ENCODE results near the gene DOC2B. TPM values are rescaled to one million over a fixed set of nuclear protein-coding genes. Genes with fewer than 3 reads are reported as not detected.
A peak's percentile ranks its signal among the peaks of the same experiment; 100 is the strongest.

Gene DOC2B
- total RNA-seq, 1 donor from 2014 or later: 37.9 TPM

DNA sequence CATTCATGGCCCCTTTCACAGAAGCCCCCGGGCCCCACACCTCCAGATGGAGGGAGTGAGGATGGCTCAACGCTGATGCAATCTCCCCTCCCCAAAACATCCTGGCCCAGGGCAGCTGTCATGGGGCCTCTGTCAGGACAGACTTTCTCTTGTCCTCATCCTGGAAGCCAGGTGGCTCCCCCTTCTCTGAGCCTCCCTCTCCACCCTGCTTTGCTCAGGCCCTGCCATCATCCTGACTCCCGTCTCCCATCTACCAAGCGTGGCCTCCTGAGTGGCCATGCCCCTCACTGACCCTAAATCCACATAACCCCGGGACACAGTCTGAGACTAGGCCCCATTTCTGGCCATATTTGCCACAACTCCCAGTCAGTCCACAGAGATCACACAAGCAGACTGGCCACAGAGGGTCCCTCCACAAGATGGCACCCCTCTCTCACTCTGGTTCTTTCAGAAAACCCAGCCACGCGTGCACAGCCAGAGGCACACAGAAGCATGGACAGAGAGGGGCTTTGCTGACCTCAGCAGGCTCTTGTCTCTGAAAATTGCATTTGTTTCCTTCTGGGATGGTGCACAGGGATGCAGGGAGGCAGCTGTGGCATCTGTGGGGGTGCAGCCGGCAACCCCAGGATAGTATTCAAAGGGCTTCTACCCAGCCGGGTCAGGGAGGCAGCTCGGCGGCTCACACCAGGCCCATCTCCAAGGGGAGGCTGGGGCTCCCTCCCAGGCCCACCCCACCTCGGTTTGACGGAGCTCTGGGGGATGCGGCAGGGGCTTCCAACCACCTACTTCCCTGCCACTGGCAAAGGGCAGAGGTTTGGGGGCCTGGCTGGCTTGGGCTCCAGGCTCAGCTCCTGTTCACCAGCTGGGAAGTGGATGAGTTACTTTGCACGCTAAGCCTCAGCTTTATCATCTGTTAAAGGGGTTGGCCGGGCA lies 16.9 kb downstream of the DOC2B start:
- peak; percentile 74 to 86 for DNase-seq (ENCODE audit: low read depth in 2 of 2)

DNA sequence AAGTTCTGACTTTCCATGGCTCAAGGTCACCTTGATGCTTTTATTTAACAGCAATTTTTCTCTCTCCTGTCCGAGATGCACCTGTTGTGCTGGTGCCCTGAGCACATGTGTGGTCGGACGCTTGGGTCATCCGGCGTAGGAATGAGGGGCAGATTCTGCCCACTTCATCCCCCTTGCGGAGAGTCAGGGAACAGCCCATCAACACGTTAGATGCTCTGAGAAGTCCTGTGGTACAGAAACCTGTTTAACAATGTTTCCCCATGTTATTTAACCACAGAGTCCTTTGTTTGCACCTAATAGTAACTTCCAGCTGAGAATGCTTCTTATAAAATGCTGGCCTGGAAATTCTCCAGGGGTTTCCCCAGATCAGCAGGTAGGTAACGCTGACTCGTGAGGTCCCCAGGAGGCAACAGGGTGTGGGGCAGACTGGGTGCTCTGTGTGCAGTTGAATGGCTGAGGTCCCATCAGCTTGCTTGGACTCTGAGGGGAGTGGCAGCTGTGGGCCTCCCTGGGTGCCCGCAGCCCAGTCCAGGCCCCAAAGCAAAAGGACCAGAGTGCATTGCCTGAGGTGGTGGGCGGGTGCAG lies 17.8 kb downstream of the DOC2B start:
- DNase-seq (ENCODE audit: low read depth in 2 of 2): no peak

DNA sequence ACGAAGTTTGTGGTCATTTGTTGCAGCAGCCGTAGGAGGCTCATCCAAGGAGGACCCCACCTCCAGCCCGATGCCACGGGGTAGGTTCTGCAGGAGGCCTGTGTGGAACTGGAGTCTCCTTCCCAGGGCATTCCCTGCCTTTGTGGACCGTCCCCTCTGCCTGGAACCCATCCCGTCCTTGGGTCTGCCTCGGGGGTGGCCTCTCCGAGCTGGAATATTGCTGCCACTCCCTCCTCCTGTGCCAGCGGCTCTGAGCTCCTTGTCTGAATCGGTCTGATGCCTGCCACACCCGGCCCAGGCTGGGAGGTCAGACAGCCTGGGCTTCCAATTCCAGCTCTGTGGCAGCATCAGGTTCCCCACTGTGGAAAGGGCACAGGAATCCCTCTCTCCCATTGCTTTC lies 18.8 kb downstream of the DOC2B start:
- no peak for DNase-seq (ENCODE audit: low read depth in 2 of 2)

DNA sequence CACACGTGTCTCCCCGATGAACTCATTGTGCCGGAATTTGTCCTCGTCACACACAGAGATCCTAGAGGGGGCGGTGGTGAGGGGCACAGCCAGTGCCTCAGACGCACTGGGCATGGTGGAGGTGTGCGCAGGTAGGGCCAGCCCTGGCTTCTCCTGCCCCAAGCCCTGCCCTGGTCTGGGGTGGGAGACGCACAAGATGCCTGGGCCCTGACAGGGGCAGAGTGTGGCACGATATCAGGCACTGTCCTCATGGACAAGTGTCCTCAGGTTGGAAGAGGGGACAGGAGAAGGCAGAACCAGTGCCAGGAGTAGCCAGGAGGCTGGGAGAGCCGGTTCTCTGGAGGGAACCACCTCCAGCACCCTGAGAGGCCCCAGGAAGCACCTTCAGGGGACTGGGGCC lies 20.0 kb downstream of the DOC2B start:
- DNase-seq (ENCODE audit: low read depth in 2 of 2): no peak

DNA sequence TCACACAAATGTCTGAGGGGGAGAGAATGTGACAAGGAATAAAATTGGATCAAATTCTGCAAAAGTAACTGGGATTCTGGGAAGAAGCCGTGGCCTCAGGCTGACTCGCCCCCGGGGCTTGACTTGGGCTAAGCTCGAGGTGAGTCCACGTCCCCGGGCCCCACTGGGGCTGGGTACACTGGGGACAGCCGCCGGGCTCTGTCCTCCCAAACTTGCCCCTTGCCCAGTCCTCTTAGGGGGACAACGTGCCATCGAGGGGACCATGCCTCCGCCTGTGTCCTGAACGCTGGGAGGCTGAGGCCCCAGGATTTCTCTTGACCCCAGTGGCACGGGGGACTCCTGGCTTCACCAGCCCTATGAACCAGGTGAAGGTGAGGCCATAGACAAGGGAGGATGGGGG lies 21.1 kb downstream of the DOC2B start:
- no peak for DNase-seq (ENCODE audit: low read depth in 2 of 2)

DNA sequence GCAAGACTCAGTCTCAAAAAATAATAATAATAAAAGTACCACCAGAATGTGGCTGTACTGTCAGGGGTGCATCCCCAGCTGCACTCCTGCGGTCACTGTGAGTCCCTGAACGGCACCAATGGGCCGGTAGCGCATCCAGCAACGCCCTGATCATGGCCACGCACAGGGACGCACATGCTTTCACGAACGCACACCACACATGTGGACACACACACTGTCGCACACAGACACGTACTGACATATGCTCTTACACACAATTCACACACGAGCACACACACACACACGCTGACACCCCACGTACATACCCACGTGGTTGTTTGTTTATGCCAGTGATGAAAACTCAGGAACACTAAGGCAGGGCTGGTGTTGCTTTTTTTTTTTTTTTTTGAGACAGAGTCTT lies 21.8 kb downstream of the DOC2B start:
- no peak for DNase-seq (ENCODE audit: low read depth in 2 of 2)

DNA sequence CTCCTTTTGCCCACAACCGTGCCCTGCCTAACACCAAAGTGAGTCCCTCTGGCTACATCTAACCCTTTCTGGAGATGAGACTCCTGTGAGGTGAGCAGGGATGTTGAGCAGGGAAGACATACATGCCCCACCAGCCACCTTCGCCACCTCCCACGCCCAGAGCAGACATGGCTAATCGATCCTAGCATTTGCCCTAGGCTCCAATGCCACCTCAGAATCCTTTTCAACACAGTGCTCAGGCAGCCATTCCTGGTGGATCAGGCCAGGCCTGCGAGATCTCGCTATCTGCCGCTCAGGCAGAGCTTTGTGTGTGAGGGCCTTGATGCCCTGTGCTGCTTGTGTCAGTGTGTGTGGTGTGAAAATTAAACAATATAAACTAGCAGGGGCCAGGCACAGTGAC lies 23.1 kb downstream of the DOC2B start:
- DNase-seq (ENCODE audit: low read depth in 2 of 2): no peak

DNA sequence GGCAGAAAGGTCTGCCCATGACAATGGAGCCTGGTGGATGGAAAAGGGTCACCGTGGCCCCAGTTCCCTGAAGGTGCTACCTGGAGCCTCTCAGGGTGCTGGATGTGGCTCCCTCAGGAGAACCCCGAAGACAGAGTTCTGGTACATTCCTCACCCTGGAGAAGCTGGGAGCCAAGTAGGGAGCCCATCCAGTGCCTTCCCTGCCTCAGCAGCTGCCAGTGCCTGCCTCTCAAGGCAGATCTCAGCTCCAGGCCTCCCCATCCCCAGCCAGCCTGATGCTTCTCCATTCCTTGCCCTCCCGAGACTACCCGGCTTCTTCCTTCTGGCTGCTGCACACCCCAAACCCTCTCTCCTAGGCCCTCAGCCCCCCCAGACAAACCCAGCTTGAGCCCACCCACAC lies 23.5 kb downstream of the DOC2B start:
- no peak for DNase-seq (ENCODE audit: low read depth in 2 of 2)

DNA sequence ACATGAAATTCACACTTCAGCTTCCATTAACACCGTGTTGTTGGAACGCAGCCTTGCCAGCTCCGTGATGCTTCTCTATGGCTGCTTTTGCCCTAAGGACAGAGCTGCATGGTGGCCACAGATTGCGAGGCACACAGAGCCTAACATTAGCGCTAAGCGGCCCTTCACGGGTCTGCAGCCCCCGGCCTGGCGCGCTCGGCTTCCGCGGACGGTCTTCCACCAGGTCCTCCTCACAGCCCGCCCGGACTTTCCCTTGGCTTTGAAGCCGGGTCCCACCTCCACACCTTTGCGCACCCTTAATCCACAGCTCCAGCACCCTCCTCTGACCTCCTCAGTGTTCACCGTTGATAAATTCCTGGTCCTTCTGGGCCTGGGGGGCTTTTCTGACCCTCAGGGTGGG lies 24.5 kb downstream of the DOC2B start:
- no peak for DNase-seq (ENCODE audit: low read depth in 2 of 2)

DNA sequence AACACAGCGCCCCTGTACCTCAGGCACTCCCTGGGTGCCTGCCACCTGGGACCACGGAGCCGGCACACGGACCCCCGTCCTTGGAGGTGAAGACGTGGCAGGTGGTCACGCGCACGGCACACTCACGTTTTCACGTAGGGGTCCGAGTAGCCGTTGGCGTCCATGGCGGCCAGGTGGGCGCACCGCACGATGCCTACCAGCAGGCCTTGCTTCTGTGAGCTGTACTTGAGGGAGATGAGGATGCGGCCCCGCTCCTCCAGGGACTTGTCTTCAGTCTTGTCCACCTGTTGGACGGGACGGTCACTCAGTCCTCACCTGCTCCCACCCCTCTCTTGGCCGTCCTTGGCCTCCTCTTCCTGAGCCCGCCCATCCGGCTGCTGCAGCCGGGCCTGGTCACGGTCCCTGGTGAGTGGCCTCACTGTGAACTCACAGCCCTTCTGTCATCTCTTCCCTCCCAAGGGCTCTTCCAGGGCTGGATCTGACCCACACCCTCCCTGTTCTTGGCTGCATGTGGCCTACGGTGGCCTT lies 25.3 kb downstream of the DOC2B start:
- no peak for DNase-seq (ENCODE audit: low read depth in 2 of 2)

DNA sequence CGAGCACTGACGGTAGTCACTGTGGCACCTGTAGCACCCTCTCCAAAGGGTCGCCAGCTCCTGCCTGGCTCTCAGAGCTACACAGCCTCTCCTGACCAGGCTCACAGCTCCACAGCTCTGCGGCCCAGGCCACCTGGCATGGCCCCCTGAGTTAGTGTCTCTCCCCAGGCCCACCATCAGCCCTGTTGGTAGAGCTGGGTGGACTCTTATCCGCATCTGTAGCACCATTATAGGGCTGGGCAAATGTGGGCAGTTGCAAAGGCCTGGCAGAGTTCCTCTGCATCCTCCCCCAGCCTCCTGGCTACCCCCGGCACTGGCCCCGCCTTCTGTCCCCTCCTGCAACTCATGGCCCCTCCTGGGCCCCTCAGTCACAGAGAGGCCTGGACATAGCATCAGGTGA lies 25.9 kb downstream of the DOC2B start:
- DNase-seq (ENCODE audit: low read depth in 2 of 2): no peak

DNA sequence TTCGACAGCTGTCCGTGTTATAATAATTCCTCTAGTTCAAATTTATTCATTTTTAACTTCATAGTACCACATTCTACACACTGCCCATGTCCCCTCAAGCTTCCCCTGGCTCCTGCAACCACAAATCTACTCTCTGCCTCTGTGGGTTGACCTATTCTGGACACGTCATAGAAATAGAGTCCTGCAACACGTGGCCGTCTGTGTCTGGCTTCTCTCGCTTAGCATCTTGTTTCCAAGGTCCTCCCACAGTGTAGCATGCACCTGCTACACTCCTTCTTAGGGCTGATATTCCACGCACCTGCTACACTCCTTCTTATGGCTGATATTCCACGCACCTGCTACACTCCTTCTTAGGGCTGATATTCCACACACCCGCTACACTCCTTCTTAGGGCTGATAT lies 27.6 kb downstream of the DOC2B start:
- DNase-seq (ENCODE audit: low read depth in 2 of 2): no peak

DNA sequence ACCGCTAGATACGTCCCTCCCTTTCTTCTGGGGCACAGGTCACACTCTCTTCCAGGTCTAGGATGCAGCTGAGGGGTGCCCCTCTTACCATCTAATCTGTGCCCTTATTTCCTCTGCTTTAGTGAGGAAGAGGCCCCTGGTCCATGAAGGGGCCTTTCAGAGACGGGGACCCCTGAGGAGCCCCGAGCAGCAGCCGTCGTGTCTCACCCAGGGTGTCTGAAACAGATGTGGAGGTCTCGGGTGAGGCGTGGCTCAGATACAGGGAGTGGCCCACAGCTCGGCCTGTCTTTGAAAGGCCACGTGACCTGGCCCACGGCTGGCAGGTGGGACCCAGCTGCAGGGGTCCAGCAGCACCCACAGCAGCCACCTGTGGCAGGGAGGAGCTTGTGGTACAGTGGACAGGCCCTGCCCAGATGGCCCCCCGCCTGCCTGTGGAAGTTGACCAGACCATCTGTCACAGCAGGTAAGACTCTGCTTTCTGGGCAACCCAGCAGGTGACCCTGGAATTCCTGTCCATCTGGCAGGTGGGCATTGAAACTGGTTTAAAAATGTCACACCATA lies 28.5 kb downstream of the DOC2B start:
- no peak for DNase-seq (ENCODE audit: low read depth in 2 of 2)

DNA sequence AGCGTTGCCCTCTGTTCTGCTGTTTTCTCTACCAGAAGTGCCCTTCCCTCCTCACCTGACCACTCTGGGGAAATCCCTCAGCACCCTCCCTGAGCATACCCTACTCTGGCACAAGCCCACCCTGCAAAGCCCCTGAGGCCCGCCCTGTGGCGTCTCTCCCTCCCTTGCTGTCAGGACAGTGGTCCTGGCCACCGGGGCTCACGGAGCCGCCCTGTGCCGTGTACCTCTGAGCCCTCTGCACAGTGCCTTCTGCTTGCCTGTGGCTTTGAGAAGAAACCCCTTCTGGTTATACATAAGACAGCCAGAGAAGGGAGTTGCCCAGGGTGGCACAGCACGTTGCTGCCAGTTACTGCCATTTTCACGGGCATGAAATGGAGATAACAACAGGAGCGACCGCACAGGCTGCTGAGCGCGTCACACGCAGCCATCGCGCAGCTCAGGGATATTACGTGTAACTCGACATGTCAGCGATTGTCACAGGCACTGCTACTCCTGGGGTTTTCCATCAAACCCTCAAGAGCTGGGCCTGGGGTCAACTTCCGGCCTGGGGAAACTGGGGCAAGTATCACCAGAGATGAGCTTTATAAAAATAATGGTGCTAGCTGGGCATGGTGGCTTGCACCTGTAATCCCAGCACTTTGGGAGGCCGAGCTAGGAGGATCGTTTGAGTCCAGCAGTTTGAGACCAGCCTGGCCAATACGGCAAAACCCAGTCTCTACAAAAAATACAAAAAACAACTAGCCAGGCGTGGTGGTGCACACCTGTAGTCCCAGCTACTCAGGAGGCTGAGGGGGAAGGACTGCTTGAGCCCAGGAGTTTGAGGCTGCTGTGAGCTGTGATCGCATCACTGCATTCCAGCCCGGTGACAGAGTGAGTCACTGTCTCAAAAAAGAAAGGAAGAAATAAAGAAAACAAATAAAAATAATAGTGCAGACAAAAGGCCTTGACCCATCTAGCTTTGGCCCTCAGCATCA lies 29.3 kb downstream of the DOC2B start:
- DNase-seq (ENCODE audit: low read depth in 2 of 2): no peak

DNA sequence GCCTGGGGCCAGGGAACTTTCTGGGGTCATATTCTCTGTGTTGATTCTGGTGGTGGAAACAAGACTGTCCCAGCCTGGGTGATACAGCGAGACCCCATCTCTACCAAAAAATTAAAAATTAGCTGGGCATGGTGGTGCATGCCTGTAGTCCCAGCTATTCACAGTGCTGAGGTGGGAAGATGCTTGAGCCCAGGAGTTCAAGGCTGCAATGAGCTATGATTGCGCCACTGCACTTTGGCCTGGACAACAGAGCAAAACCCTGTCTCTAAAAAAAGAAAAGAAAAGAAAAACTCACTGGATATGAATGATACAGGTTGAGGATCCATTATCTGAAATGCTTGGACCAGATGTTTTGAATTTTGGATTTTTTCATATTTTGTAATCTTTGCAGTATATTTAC lies 30.4 kb downstream of the DOC2B start:
- no peak for DNase-seq (ENCODE audit: low read depth in 2 of 2)

DNA sequence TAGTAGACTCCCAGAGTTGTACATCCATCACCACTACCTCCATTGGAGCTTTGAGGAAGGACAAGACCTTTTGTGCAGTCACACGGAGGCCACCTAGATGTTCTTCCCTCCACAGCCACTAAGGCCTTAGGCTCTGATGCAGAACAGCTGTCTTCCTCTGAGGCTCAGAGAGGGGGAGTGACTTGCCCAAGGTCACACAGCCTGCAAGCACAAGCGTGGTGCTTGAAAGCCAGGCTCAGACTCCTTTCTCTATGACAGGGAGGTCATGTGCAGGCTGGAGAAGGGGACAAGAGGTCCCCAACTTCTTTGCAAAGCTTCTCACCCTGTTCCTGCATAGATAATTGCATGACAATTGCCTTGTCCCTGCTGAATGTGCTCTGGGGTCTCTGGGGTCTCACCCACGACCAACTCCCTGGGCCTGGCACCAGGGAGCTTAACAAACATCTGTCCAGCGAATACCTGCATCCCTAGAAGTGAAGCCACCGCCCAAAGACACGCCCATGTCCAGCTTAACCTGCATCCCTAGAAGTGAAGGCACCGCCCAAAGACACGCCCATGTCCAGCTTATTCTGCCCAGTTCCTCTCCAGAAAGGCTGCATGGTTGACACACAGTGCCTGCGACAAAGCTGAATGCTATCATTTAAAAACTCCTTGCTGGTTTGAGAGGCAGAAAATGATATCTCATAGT lies 31.4 kb downstream of the DOC2B start:
- no peak for DNase-seq (ENCODE audit: low read depth in 2 of 2)

DNA sequence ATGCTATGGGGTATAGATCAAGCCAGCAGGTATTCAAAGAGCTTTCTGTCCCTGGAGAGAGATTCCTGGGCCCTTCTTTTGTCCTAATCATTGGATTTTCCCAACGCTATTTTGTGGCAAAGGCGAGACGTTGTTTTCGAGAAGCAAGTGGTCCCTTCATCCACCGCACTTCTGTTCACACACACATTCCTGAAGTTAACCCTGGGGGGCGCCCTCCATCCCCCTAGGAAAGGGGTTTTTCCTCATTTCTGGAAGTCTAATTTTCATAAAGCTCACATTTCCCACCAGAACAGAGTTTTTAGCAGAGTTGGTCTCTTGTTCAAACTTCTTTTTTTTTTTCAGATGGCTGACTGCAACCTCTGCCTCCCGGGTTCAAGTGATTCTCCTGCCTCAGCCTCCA lies 32.2 kb downstream of the DOC2B start:
- no peak for DNase-seq (ENCODE audit: low read depth in 2 of 2)

DNA sequence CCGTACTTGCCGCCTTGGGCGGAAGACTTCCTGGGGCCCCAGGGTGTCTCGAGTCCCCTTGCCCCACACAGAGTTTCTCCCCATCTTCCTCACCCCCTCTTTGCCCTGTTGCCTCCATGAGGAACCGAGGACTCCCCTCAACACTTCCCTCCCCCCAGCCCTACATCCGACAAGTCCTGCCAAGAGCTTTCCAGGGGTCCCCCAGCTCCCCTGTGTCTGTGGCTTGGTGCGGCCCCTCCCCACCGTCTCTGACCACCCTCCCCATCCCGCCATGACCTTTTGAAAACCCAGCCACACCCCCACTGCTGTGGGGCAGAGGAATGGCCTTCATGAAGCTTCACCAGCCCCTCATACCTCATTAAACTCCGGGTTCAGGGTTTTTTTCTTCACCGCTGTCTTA lies 32.7 kb downstream of the DOC2B start:
- no peak for DNase-seq (ENCODE audit: low read depth in 2 of 2)

DNA sequence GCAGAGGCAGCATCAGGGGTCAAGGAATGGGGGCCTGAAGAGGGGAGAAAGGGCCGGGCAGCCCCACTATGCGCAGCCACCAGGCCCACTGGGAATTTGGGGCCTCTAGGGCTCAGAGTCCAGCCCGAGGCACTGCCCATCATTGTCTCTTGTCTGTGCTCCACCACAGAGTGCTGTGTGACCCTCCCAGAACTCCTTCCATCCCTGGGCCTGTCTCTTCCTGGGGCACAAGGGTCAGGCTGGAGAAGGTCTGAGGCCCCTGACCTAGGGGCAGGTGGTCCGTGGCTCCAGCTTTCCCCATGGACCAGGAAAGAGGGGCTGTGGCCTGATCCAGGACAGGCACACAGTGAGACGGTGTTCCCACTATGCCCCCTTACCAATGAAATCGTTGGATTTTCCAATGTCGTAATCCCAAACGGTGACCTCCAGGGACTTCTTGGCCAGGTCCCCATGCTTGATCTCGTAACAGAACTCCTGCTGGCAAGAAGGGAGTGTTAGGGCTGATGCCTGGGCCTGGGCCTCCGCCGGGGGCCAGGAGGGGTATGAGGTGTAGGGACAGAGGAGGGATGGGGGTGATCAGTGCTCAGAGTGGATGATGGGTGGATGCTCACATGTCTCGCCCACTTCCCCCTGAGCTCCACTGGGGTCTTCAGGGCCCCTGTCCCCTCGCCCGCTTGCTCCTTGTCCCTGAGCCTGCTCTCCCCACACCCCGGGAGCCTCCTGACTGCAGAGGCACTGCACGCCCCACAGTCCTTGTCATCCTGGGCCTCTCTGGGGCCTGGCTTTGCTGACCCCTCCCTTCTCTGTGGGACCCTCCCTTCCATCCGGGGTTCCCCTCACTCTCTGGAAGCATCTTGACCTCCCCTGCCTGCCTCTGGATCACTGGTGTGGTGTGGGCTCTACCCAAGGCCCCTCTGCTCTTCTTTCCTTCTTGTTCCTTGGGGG lies 33.4 kb downstream of the DOC2B start:
- DNase-seq (ENCODE audit: low read depth in 2 of 2): no peak
